GM12891 (cell line): Measurements from ENCODE around the gene CGNL1.

ENCODE experiments used
- POLR2A ChIP-seq: IDR thresholded peaks from 2 replicates; pipeline ENCODE4 v1.6.1; 2011; ENCODE audit warnings: low read depth, low read length, control low read depth
- POLR2AphosphoS5 ChIP-seq: IDR thresholded peaks from 2 replicates; pipeline ENCODE4 v1.6.1; 2011; ENCODE audit warnings: low read depth, low read length, control low read depth
- POU2F2 ChIP-seq: IDR thresholded peaks from 2 replicates; pipeline ENCODE4 v1.6.1; 2011; ENCODE audit warnings: low read depth, mild to moderate bottlenecking, control low read depth, low read length, moderate library complexity
- TAF1 ChIP-seq: IDR thresholded peaks from 2 replicates; pipeline ENCODE4 v1.6.1; 2011; ENCODE audit warnings: low read depth, low read length, control low read depth

DNA sequence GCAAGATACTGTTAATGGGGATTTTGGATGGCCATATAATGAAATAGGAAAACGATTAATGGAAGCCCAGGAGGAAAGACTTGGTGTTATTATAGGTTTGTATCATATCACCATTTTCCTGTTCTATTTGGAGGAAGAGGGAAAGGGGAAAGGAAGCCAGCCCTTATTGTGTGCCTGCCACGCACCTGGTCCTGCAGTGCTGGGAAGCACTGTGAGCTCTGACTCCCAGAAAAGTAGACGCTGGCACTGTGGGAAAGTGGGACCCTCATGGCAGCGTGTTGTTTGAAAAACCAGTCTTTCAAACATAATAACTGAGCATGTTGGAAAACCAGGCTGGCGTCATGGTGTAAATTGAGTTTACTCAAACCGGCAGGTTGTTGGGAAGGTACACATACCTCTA, 22.0 kb downstream of the CGNL1 start:
- no peak for TF ChIP-seq POLR2A
- TF ChIP-seq POU2F2, result no peak
- TF ChIP-seq TAF1, result no peak
- no peak for TF ChIP-seq POLR2AphosphoS5
